Measurements from ENCODE around the gene KRT81. TPM values are rescaled to one million over a fixed set of nuclear protein-coding genes. Genes with fewer than 3 reads are reported as not detected.
"Not testable (repeated sequence)": the region's sequence is repeated elsewhere in the genome, so short reads cannot be mapped to it uniquely, and the experiment has no call there.

Gene KRT81
- total RNA-seq, 4 donors from 2014 or later, result not detected

DNA sequence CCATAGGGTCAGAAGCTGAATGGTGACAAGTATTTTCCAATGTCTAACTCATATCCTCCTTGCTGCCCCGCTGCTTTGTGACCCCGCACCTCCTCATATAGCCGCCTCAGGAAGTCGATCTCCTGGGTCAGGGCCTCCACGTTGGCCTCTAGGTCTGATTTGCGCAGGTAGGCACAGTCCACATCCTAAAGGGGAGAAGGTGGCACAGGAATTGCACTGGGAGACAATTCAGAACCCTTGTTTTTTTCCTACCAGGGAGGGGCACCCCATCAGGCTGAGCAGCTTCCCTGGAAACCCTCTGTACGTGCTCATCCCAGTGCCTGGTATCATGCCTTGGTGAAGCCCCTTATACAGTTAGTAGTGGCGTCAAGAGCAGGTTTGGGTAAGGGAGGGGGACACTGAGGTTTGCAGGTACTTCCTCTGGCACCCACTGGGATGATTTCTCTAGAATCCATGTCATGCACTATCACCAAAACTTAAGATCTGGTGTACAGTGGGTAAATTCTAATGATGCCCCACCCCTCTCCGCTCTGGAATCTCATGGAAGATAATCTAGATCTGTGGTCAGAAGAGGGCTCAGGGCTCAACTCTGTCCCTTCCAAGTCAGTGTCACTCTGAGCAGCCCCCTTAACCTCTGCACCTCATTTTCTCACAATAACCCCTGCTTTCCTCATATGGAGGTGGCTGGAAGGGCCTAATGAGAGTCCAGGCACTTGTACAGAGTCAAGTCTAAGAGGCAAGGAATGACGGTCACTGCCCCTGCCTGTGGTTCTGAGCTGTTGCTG is 37.0 kb downstream of the KRT81 start:
- Histone ChIP-seq H3K4me3 (no peak overlapping the region), H3K27me3 (peaks cover 0 to 16% of the 10 kb centered on the region in 2 donors), H3K4me1 (peaks cover 0 to 7% (median 1%) of the 10 kb centered on the region in 4 donors), H3K27ac (no peak overlapping the region), H3K36me3 (no peaks in the 10 kb centered on the region), H3K9me3 (no peaks in the 10 kb centered on the region)
- no peak for DNase-seq
- TF ChIP-seq POLR2A (IDR thresholded peaks at IDR 0.05), result no peak
- TF ChIP-seq, protein P1, sequence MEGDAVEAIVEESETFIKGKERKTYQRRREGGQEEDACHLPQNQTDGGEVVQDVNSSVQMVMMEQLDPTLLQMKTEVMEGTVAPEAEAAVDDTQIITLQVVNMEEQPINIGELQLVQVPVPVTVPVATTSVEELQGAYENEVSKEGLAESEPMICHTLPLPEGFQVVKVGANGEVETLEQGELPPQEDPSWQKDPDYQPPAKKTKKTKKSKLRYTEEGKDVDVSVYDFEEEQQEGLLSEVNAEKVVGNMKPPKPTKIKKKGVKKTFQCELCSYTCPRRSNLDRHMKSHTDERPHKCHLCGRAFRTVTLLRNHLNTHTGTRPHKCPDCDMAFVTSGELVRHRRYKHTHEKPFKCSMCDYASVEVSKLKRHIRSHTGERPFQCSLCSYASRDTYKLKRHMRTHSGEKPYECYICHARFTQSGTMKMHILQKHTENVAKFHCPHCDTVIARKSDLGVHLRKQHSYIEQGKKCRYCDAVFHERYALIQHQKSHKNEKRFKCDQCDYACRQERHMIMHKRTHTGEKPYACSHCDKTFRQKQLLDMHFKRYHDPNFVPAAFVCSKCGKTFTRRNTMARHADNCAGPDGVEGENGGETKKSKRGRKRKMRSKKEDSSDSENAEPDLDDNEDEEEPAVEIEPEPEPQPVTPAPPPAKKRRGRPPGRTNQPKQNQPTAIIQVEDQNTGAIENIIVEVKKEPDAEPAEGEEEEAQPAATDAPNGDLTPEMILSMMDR (IDR thresholded peaks at IDR 0.05), result no peak

DNA sequence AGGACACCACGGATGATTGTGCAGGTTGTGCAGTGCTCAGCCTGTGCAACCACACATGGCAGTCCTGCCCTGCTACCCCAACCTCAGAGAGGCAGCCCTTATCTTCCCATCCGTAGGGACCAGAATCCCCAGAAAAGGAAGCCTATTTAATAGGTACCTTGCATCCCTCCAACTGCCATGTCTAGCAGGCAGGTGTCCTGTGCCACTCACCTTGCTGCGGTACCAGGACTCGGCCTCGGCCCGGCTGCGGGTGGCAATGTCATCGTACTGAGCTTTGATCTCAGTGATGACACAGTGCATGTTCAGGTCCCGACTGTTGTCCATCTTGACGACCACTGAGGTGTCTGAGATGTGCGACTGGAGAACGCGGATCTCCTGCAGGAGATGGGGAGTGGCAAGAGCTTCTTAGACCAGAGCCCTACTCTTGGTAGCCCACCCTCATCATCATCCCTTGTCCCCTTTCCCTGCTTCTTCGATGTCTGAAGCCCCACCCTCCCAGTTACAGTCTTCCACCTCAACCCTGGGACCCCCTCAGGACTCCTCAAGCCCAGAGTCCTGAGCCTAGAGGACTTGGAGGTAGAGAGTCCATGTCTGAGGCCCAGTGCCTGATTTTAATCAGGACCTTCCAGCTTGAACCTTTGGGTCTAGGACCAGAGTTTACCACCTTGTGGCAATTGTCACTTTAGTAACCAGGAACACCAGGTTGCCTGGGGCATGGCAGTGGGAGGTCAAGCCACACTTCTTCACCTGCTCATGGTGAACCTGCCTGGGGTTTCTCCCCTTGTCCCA is 37.7 kb downstream of the KRT81 start:
- Histone ChIP-seq H3K4me1 (peaks cover 0 to 4% (median 1%) of the 10 kb centered on the region in 4 donors), H3K27ac (no peak overlapping the region), H3K4me3 (no peak overlapping the region), H3K27me3 (peaks cover 0 to 11% of the 10 kb centered on the region in 2 donors), H3K36me3 (no peaks in the 10 kb centered on the region), H3K9me3 (no peaks in the 10 kb centered on the region)
- no peak for DNase-seq
- TF ChIP-seq POLR2A (IDR thresholded peaks at IDR 0.05), result no peak
- TF ChIP-seq, protein P1 (IDR thresholded peaks at IDR 0.05), result no peak

DNA sequence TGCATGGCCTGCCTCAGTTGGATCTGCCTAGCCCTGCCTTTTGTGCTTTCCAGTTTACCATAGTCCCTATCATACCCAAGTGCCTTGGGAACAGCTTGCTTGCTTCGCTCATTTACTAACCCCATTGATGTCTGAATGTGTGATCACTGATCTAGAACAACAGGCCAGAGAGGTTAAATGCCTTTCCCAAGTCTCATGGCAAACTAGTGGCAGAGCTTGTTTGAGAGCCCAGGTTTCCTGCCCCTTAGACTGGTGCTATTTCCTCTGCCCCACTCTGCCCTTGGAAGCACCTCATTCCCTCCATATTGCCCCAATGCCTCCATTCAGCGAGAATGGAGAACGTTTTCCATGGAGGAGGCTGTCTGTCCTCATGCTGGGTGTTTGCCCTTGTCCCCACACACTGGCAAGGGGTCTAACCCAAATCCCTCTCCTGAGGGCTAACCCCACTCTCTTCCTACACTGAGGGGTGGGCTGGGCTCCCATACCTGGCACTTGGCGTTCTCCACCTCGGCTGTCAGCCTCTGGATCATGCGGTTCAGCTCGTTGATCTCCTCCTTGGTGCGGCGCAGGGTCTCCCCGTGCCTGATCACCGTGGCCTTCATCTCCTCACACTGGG is 38.5 kb downstream of the KRT81 start:
- no peaks in the 10 kb centered on the region for H3K4me1 ChIP-seq
- TF ChIP-seq POLR2A (IDR thresholded peaks at IDR 0.05), result no peak
- TF ChIP-seq, protein P1 (IDR thresholded peaks at IDR 0.05), result no peak
- no peak for DNase-seq
- no peak overlapping the region for H3K4me3 ChIP-seq
- no peaks in the 10 kb centered on the region for H3K36me3 ChIP-seq
- no peaks in the 10 kb centered on the region for H3K9me3 ChIP-seq
- peaks cover 0 to 4% of the 10 kb centered on the region in 2 donors for H3K27me3 ChIP-seq
- no peak overlapping the region for H3K27ac ChIP-seq

DNA sequence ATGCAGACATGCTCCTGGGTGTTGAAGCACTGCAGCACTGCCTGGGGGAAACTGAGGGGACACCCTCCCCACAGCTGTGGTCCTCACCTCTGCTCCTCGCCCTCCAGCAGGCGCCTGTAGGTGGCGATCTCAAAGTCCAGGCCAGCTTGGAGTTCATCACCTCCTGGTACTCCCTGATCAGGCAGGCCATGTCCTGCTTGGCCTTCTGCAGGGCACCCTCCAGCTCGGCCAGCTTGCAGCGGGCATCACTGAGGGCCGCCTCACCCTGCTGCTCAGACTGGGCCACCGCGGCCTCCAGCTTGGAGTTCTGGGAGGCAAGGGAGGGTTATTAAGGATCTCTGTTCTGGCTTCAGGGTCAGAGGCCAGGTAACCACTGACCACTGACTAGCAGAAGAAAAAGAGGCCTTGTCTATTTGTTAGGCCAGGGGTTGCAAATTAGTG is 39.1 kb downstream of the KRT81 start:
- not testable (repeated sequence) for H3K27ac ChIP-seq, H3K4me1 ChIP-seq, H3K27me3 ChIP-seq, H3K36me3 ChIP-seq, H3K9me3 ChIP-seq, DNase-seq, H3K4me3 ChIP-seq

DNA sequence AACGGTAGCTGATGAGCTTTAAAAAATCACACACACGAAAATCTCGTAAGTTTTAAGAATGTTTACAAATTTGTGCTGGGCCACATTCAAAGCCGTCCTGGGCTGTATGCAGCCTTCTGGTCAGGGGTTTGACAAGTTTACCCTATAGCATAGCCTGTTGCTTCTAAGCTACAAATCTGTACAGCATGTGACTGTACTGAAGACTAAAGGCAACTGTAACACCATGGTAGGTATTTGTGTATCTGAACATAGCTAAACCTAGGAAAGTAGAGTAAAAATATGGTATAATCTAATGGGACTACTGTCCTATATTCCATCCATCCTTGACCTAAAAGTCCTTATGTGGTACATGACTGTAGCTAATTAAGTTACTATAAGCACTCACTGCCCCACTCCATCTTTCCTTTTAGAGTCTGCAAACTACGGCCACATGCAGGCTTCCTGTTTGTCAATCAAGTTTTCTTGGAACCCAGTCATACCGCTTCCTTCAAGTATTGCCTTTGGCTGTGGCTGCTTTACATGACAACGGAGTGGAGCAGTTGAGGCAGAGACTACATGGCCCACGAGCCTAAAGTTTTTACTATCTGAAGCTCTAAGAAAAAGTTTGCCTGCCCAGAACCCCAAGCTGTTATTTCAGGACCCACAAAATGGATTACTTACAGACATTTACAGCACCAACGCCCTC is 39.8 kb downstream of the KRT81 start:
- Histone ChIP-seq H3K36me3 (no peaks in the 10 kb centered on the region), H3K9me3 (no peaks in the 10 kb centered on the region), H3K27me3 (peaks cover 0 to under 1% of the 10 kb centered on the region in 2 donors), H3K4me1 (no peaks in the 10 kb centered on the region), H3K27ac (no peak overlapping the region), H3K4me3 (no peak overlapping the region)
- no peak for TF ChIP-seq POLR2A (IDR thresholded peaks at IDR 0.05)
- TF ChIP-seq, protein P1 (IDR thresholded peaks at IDR 0.05), result no peak
- DNase-seq, result no peak

Data from Peyer's patch (tissue), 4 donors.